WTC11 (cell line): ENCODE measurements around the gene ZIC5.

Source experiments
- ATF1 ChIP-seq: sonication (generic); formaldehyde crosslinking; IDR thresholded peaks from 2 replicates; pipeline ENCODE4 v1.8.1; 2023; ENCODE audit warnings: mild to moderate bottlenecking, moderate library complexity, missing genetic modification reagents
- CTCF ChIP-seq: fragments of 200-600 bp; IDR thresholded peaks from 2 replicates; pipeline ENCODE4 v1.8.0; 2022; ENCODE audit warnings: antibody characterized with exemption
- E2F1 ChIP-seq: sonication (generic); formaldehyde crosslinking; IDR thresholded peaks from 2 replicates; pipeline ENCODE4 v1.8.0; 2022; ENCODE audit warnings: mild to moderate bottlenecking, missing genetic modification reagents
- E2F4 ChIP-seq: sonication (generic); formaldehyde crosslinking; IDR thresholded peaks from 2 replicates; pipeline ENCODE4 v1.8.1; 2022; ENCODE audit warnings: low read depth, mild to moderate bottlenecking, moderate library complexity, missing genetic modification reagents, borderline replicate concordance
- GABPB1 ChIP-seq: sonication (generic); formaldehyde crosslinking; IDR thresholded peaks from 2 replicates; pipeline ENCODE4 v1.8.1; 2023; ENCODE audit warnings: mild to moderate bottlenecking, missing genetic modification reagents
- KAT7 ChIP-seq: sonication (generic); formaldehyde crosslinking; IDR thresholded peaks from 2 replicates; pipeline ENCODE4 v1.8.1; 2023; ENCODE audit warnings: missing genetic modification reagents, mild to moderate bottlenecking, borderline replicate concordance
- MAX ChIP-seq: sonication (generic); formaldehyde crosslinking; IDR thresholded peaks from 2 replicates; pipeline ENCODE4 v1.8.0; 2022; ENCODE audit warnings: mild to moderate bottlenecking, missing genetic modification reagents
- NFYB ChIP-seq: sonication (generic); formaldehyde crosslinking; conservative IDR thresholded peaks from 2 replicates; pipeline ENCODE4 v1.8.0; 2022; ENCODE audit warnings: low read depth, missing genetic modification reagents
- NR3C1 ChIP-seq: sonication (generic); formaldehyde crosslinking; conservative IDR thresholded peaks from 2 replicates; pipeline ENCODE4 v1.8.1; 2023; ENCODE audit warnings: low read depth, mild to moderate bottlenecking, missing genetic modification reagents
- USF1 ChIP-seq: sonication (generic); formaldehyde crosslinking; IDR thresholded peaks from 2 replicates; pipeline ENCODE4 v1.8.0; 2022; ENCODE audit warnings: mild to moderate bottlenecking, missing genetic modification reagents

- TF ChIP-seq KAT7 (no peak), NR3C1 (CRISPR knock-in tag) (no peak), E2F4 (CRISPR knock-in tag) (no peak), GABPB1 (CRISPR knock-in tag) (no peak), CTCF (no peak), ATF1 (CRISPR knock-in tag) (no peak), USF1 (no peak), E2F1 (no peak), NFYB (CRISPR knock-in tag) (no peak), MAX (CRISPR knock-in tag) (no peak)
Observed at GRCh38 chr13:99953138-99953755, 18.3 kb downstream of the ZIC5 start.
